SHP77 (cell line): ENCODE data around the gene CCDC159.

ENCODE experiments used
- DNase-seq, 2 experiments: peaks; one replicate each; lab custom pipeline; 2025; lab: John Stamatoyannopoulos, UW

CCDC159 gene

DNA sequence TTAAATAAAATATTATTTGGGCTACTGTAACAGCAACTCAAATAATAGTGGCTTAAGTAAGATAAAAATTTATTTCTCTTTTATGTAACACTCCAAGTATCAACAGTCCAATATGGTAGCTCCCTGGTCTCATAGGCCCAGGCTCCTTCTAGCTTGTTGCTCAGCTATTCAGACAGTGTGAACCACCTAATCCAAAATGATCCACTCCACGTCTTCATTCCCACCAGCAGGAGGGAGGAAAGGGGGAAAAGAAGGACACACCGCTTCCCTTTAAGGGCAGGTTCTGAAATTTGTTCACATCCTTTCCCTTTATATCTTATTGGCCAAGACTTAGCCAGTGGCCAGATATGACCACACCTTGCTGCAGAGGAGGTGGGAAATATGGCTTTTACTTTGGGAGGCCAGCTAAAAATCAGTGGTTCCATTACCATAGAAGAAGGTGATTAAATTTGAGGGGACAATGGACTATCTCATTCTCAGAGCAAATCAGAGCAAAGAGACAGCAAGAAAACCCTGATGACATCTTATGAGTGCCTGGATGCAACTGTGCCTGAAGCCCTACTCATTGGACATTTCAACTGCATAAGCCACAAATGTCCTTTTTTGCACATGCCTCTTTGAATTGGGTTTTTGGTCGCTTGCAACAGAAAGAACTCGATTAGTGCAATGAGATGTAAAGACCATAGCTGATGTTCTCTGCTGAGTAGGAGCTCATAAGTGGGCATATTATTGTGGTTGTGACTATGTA is 44.8 kb downstream of the CCDC159 start:
- no peak for DNase-seq

DNA sequence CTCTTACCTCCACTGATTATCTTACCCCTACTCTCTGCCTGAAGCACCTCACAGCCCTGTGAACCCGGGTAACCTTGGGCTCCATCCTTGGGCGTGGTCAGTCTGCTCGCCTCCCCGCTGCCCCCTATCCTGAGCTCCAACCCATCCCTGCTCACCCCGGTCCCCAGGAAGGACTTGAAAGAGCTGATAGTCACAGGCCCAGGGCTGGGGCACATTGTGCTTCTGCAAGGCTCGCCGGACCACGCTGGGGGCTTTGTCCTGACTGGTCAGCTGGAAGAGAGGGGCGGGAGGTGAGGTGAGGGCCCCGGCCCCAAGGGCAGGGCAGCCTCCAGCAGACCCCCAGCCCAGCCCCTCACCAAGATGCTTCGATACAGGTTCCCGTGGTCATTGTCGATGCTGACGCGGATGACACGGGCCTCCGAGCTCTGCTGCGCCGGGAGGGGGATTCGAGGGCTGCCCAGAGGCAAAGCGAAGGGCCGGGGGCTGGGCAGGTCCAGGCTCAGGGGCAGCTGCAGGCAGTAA is 50.8 kb downstream of the CCDC159 start:
- DNase-seq, result no peak

DNA sequence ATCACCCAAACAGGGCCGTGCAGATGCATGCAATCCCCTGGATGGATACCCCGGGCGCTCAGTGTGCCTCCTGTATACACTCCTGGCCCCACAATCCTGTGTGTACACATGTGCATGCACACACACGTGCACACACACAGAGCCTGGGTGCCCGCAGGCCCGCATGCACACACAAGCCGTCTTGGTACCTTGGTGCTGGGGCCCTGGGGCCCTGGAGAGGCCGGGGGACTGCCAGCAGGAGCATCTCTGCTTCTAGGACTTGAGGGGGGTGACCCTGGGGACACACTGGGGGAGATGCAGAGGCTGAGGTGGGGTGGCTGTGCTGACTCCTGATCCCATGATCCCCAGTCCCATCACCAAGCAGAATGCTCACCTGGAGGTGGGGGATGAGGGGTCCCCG is 53.3 kb downstream of the CCDC159 start:
- no peak for DNase-seq

DNA sequence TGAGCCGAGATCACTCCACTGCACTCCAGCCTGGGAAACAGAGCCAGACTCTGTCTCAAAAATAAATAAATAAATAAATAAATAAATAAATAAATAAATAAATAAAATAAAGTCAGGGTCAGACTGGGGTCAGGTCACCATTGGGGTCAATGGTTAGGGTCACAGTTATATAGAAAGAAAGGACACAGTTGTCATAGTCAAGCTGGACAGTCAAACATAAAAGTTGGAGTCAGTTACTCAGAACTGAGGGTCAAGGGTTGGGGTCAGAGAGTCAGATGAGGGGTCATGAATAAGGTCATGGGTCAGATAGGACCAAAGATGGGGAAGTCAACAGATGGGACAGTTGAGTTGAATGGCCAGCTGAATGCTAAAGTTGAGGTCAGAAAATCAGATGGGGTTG is 54.5 kb downstream of the CCDC159 start:
- DNase-seq, result no peak

DNA sequence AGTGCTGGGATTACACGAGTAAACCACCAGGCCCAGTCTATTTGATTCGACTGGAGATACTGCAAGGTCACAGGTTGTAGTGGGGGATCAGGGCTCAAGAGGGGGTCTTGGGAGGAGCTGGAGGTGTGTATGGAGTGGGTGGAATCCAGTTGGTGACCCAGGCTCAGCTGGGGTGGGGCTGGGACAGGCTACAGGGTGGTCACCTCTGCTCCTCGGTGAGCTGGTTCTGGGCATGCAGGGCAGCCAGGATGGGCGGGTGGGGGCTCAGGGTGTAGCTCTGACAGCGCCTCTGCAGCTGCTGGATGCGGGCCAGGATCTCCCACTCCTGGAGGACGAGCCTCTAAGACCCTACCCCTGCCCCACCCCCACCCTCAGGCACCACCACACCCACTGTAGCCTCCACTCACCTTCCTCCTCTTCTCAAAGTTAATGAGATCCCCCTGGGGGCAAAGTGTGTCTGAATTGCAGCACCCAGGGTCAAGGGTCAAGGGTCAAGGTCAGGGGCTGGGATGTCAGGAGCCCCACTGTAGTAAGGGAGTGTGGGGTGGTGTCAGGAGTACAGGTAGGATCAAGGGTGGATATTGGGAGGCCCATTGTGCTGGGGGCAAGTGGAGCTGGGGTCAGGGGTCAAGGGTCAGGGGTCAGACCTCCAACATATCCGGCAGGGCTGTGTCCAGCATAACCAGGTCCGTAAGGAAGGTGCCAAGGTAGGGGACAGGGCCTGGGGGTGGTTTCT is 55.7 kb downstream of the CCDC159 start:
- no peak for DNase-seq
